AG04450 (cell line): ENCODE measurements around the gene DOC2A. TPM values are rescaled to one million over a fixed set of nuclear protein-coding genes. Genes with fewer than 3 reads are reported as not detected.

Source experiments
- CTCF ChIA-PET: fragments of 300-600, 350-600 bp; formaldehyde crosslinking; extraction: SDS; loops from one replicate; lab custom pipeline; 2022; ENCODE audit warnings: antibody characterized with exemption, inconsistent platforms; lab: Charles Lee
- POLR2A ChIA-PET: fragments of 350-600 bp; formaldehyde crosslinking; extraction: SDS; loops from one replicate; lab custom pipeline; 2021; ENCODE audit warnings: antibody characterized with exemption, inconsistent platforms; lab: Yijun Ruan, JAX
- DNase-seq: peaks from one replicate; pipeline ENCODE4 v3.0.0-alpha.2; 2011; ENCODE audit warnings: low read depth, low spot score
- H3K27ac ChIP-seq: one replicate; pipeline ENCODE4 v1.5.1; 2012; ENCODE audit warnings: low read depth, low read length, control low read depth
- H3K27me3 ChIP-seq: one replicate; pipeline ENCODE4 v1.6.0; 2012; ENCODE audit warnings: low read length; ENCODE audit not compliant: control insufficient read depth, insufficient read depth
- H3K4me3 ChIP-seq: 2 replicates; pipeline ENCODE4 v1.5.1; 2011; ENCODE audit warnings: mild to moderate bottlenecking, low read depth, low read length, control low read depth
- H3K9me3 ChIP-seq: 2 replicates; pipeline ENCODE4 v1.5.1; 2012; ENCODE audit warnings: low read length; ENCODE audit not compliant: control insufficient read depth, insufficient read depth
- CTCF ChIP-seq: IDR thresholded peaks from 2 replicates; pipeline ENCODE4 v1.5.1; 2011; ENCODE audit warnings: low read depth, low read length, control low read depth, inconsistent platforms
- polyA plus RNA-seq: library from polyadenylated mRNA; depleted of rRNA; stranded (reverse); fragments of >200 nt; gene quantifications from 2 replicates; pipeline ENCODE4 v1.2.3, GENCODE V29; 2011

DOC2A gene
- polyA plus RNA-seq, 1 experiment: 0.22 TPM

- H3K27ac ChIP-seq: no peak overlapping the region
- H3K4me3 ChIP-seq: no peak overlapping the region
- POLR2A ChIA-PET: no interaction called here
- TF ChIP-seq CTCF: no peak
- no peaks in the 10 kb centered on the region; the same call in 1 of the 2 replicates for H3K9me3 ChIP-seq
- CTCF ChIA-PET: no interaction called here
- DNase-seq: no peak
- no peaks in the 10 kb centered on the region for H3K27me3 ChIP-seq
These were observed 25.5 kb downstream of the DOC2A start for GRCh38 chr16:29985271-29985811.

- DNase-seq: no peak
- ChIA-PET POLR2A (no interaction called here), CTCF (no interaction called here)
- Histone ChIP-seq H3K4me3 (no peak overlapping the region), H3K9me3 (no peaks in the 10 kb centered on the region; the same call in 1 of the 2 replicates), H3K27me3 (no peaks in the 10 kb centered on the region), H3K27ac (no peak overlapping the region)
- TF ChIP-seq CTCF: no peak
These were observed 26.1 kb downstream of the DOC2A start for GRCh38 chr16:29984764-29985147.

- H3K27me3 ChIP-seq: no peaks in the 10 kb centered on the region
- no peaks in the 10 kb centered on the region; the same call in 1 of the 2 replicates for H3K9me3 ChIP-seq
- H3K27ac ChIP-seq: no peak overlapping the region
- ChIA-PET CTCF (no interaction called here), POLR2A (no interaction called here)
- DNase-seq: no peak
- no peak for TF ChIP-seq CTCF
- no peak overlapping the region for H3K4me3 ChIP-seq
These were observed 26.6 kb downstream of the DOC2A start for GRCh38 chr16:29984137-29984763.

GRCh38 chr16:29983420-29984136 lies 27.2 kb downstream of the DOC2A start:
- no peak for TF ChIP-seq CTCF
- Histone ChIP-seq H3K27ac (no peak overlapping the region), H3K4me3 (no peak overlapping the region), H3K27me3 (no peaks in the 10 kb centered on the region), H3K9me3 (no peaks in the 10 kb centered on the region; the same call in 1 of the 2 replicates)
- ChIA-PET POLR2A (no interaction called here), CTCF (no interaction called here)
- no peak for DNase-seq
